HepG2 (cell line): Measurements from ENCODE around the gene TENM3. TPM values are rescaled to one million over a fixed set of nuclear protein-coding genes. Genes with fewer than 3 reads are reported as not detected.

ENCODE experiments used
- ATAC-seq: fragments of 200-7000 bp; cut with Tn5 transposase; 3 replicates; pipeline ENCODE4 v1.9.1; 2020; ENCODE audit warnings: mild to moderate bottlenecking, moderate library complexity
- BruUV-seq: library from RNA; stranded (reverse); fragments of 400-500 nt; replicated peaks from 2 replicates; lab custom pipeline; 2021; lab: Mats Ljungman, UMichigan
- CTCF ChIA-PET: fragments of 300-600 bp; formaldehyde crosslinking; extraction: SDS; loops from one replicate; lab custom pipeline; 2021; ENCODE audit warnings: low total read pairs, inconsistent platforms, low intra/inter-chr PET ratio; lab: Yijun Ruan, JAX
- POLR2A ChIA-PET: fragments of 350-600 bp; sonication (Branson Sonifier 250); formaldehyde crosslinking; loops from one replicate; lab custom pipeline; 2020; ENCODE audit warnings: antibody characterized with exemption, inconsistent platforms; lab: Yijun Ruan, JAX
- DNase-seq: peaks from one replicate; pipeline ENCODE4 v3.0.0-alpha.2; 2015; ENCODE audit warnings: low spot score
- FAIRE-seq: peaks from 3 replicates; lab custom pipeline; 2011; peaks lifted over from hg19 to GRCh38; lab: Jason Lieb, UNC
- H2AFZ ChIP-seq: one replicate; pipeline ENCODE4 v1.6.1; 2011; ENCODE audit warnings: low read length, inconsistent platforms
- H3K27ac ChIP-seq: fragments of 300-600 bp; 3 replicates; pipeline ENCODE4 v1.8.0; 2011; ENCODE audit warnings: mixed run types, mild to moderate bottlenecking, mixed read lengths, low read length, inconsistent platforms; ENCODE audit not compliant: insufficient read depth; ENCODE audit errors: extremely low read length
- H3K27me3 ChIP-seq, 2 experiments: fragments of 200-600 bp in 1 of 2; 2 replicates in 1 of 2; 3 replicates in 1 of 2; pipeline versions ENCODE4 v1.6.0 to v1.8.0; 2011; ENCODE audit warnings: low read length in 2 of 2, mild to moderate bottlenecking in 2 of 2, moderate library complexity in 2 of 2, inconsistent platforms in 1 of 2; ENCODE audit not compliant: insufficient read depth in 2 of 2, control insufficient read depth in 1 of 2
- H3K36me3 ChIP-seq, 2 experiments: fragments of 200-600 bp in 1 of 2; replicated peaks in 1 of 2; 2 replicates in 1 of 2; 3 replicates in 1 of 2; pipeline versions ENCODE4 v1.5.1 to v1.8.0; 2011; ENCODE audit warnings: low read length in 2 of 2, inconsistent platforms in 1 of 2; ENCODE audit not compliant: insufficient read depth in 2 of 2, control insufficient read depth in 1 of 2
- H3K4me1 ChIP-seq: 2 replicates; pipeline ENCODE4 v1.5.1; 2012; ENCODE audit warnings: low read length, inconsistent platforms; ENCODE audit not compliant: insufficient read depth
- H3K4me2 ChIP-seq: 2 replicates; pipeline ENCODE4 v1.6.0; 2011; ENCODE audit warnings: low read depth, low read length, inconsistent platforms
- H3K4me3 ChIP-seq, 3 experiments: fragments of 200-600 bp in 1 of 3; sonication (generic), shearing (Covaris generic) in 1 of 3; replicated peaks in 1 of 3; 2 replicates each; pipeline ENCODE4 v1.5.1; 2011 to 2016; ENCODE audit warnings: low read length in 3 of 3, inconsistent platforms in 2 of 3, low read depth in 2 of 3, mild to moderate bottlenecking in 2 of 3, control low read depth in 1 of 3, mixed read lengths in 1 of 3; ENCODE audit not compliant: insufficient read depth in 1 of 3
- H3K79me2 ChIP-seq: one replicate; pipeline ENCODE4 v1.6.1; 2011; ENCODE audit warnings: low read length, inconsistent platforms; ENCODE audit not compliant: insufficient read depth
- H3K9ac ChIP-seq: 2 replicates; pipeline ENCODE4 v1.6.0; 2011; ENCODE audit warnings: mild to moderate bottlenecking, low read depth, low read length, inconsistent platforms; ENCODE audit not compliant: insufficient read depth
- H3K9me3 ChIP-seq: 2 replicates; pipeline ENCODE4 v1.5.1; 2012; ENCODE audit warnings: mild to moderate bottlenecking, low read length
- H4K20me1 ChIP-seq: 2 replicates; pipeline ENCODE4 v1.6.0; 2011; ENCODE audit warnings: inconsistent platforms, mild to moderate bottlenecking, low read length, moderate library complexity; ENCODE audit not compliant: insufficient read depth
- HNF4G ChIP-seq, 2 experiments: sonication (generic) in 1 of 2; formaldehyde crosslinking in 1 of 2; IDR thresholded peaks; 2 replicates each; pipeline versions ENCODE4 v1.4.0 to v1.6.1; 2011 to 2020; ENCODE audit warnings: borderline replicate concordance in 2 of 2, low read depth in 2 of 2, mild to moderate bottlenecking in 2 of 2, low read length in 1 of 2, missing genetic modification reagents in 1 of 2, moderate library complexity in 1 of 2
- SOX5 ChIP-seq: IDR thresholded peaks from 2 replicates; pipeline ENCODE4 v1.6.1; 2016; ENCODE audit warnings: borderline replicate concordance
- TBX3 ChIP-seq: fragments of 450-650 bp; IDR thresholded peaks from 2 replicates; pipeline ENCODE4 v1.6.1; 2017; ENCODE audit warnings: antibody characterized with exemption, mild to moderate bottlenecking, inconsistent platforms, borderline replicate concordance
- ZFP37 ChIP-seq: sonication (generic); formaldehyde crosslinking; IDR thresholded peaks from 2 replicates; pipeline ENCODE4 v1.4.0; 2020; ENCODE audit warnings: missing genetic modification reagents, borderline replicate concordance
- ZHX1 ChIP-seq: sonication (generic); formaldehyde crosslinking; IDR thresholded peaks from 2 replicates; pipeline ENCODE4 v1.8.1; 2022; ENCODE audit warnings: low read depth, mild to moderate bottlenecking, missing genetic modification reagents
- ZNF543 ChIP-seq: sonication (generic); formaldehyde crosslinking; IDR thresholded peaks from 2 replicates; pipeline ENCODE4 v1.4.0; 2020; ENCODE audit warnings: mild to moderate bottlenecking, missing genetic modification reagents
- ZNF761 ChIP-seq: sonication (generic); formaldehyde crosslinking; conservative IDR thresholded peaks from 2 replicates; pipeline ENCODE4 v1.4.0; 2020; ENCODE audit warnings: mild to moderate bottlenecking, missing genetic modification reagents
- WGBS: methylation state at CpG from one replicate; pipeline ENCODE4 v1.1.6; 2017; ENCODE audit warnings: low lambda C conversion rate; 5-methylcytosine and 5-hydroxymethylcytosine counted together
- in situ Hi-C: cut with HindIII; loops from 2 replicates; pipeline ENCODE4 v1.10.0; 2017; ENCODE audit warnings: low pct_unique_long_range_greater_than_20kb; ENCODE audit not compliant: extremely low pct_ligation_motif_present
- intact Hi-C: fragments of 100-400 bp; cut with micrococcal nuclease; formaldehyde crosslinking; loops from one replicate; pipeline ENCODE4 v1.10.0; 2022; ENCODE audit not compliant: unreplicated experiment
- polyA plus RNA-seq, 8 experiments: library from polyadenylated mRNA; depleted of rRNA in 3 of 8; stranded (reverse) in 7 of 8; unstranded in 1 of 8; fragments of >200 nt; fragmentation: Illumina TruSeq in 4 of 8; extraction: Trizol in 4 of 8; gene quantifications; 2 replicates each; pipeline versions ENCODE4 v1.2.1 to v1.2.3, GENCODE V29; 2011 to 2016; ENCODE audit warnings: low read depth in 4 of 8, missing spikeins in 1 of 8, mixed read lengths in 1 of 8; ENCODE audit not compliant: insufficient read depth in 1 of 8
- total RNA-seq, 5 experiments: library from RNA; depleted of rRNA; stranded (reverse); fragments of >200 nt; fragmentation: Illumina TruSeq; extraction: Trizol; gene quantifications; 2 replicates each; pipeline ENCODE4 v1.2.3, GENCODE V29; 2016; ENCODE audit warnings: low read depth in 1 of 5
- TF ChIP-seq, protein P1 (sequence below): sonication (generic); formaldehyde crosslinking; IDR thresholded peaks from 2 replicates; pipeline ENCODE4 v1.8.0; 2023; ENCODE audit warnings: mild to moderate bottlenecking, missing genetic modification reagents

TENM3 gene
- total and polyA plus RNA-seq, 2 of the 13 experiments (the other 11 are each of a cell fraction or from before 2014, with no cell fraction given), result 0.04 TPM; not detected in 1

GRCh38 chr4:182207830-182208396, 35.3 kb upstream of the TENM3 start:
- no peaks in the 10 kb centered on the region for H3K79me2 ChIP-seq
- no peaks in the 10 kb centered on the region for H4K20me1 ChIP-seq
- no peak for DNase-seq
- H3K9me3 ChIP-seq, result no peaks in the 10 kb centered on the region
- ChIA-PET CTCF (no interaction called here), POLR2A (no interaction called here)
- no peaks in the 10 kb centered on the region for H3K4me1 ChIP-seq
- WGBS, result 3% methylated on average over 2 of the region's 2 CpGs
- no peak overlapping the region for H3K27ac ChIP-seq
- H3K4me3 ChIP-seq, result no peak overlapping the region
- BruUV-seq, result no TSS peak
- in situ Hi-C loops, result no loop called here
- no peaks in the 10 kb centered on the region for H3K27me3 ChIP-seq
- no peaks in the 10 kb centered on the region for H3K36me3 ChIP-seq
- intact Hi-C loops, result no loop called here
- FAIRE-seq, result no peak
- no peak overlapping the region for H3K9ac ChIP-seq
- TF ChIP-seq ZHX1 (CRISPR knock-in tag), result no peak
- no peak for TF ChIP-seq HNF4G (IDR thresholded peaks at IDR 0.05; ENCODE audit: borderline replicate concordance, low read depth, low read length)
- no peak for TF ChIP-seq HNF4G (CRISPR knock-in tag; IDR thresholded peaks at IDR 0.05; ENCODE audit: borderline replicate concordance, low read depth)
- no peak for TF ChIP-seq TBX3
- no peak for TF ChIP-seq SOX5 (CRISPR knock-in tag)
- no peak for TF ChIP-seq ZNF543 (CRISPR knock-in tag)
- no peak for TF ChIP-seq ZNF761 (CRISPR knock-in tag)
- TF ChIP-seq, protein P1, sequence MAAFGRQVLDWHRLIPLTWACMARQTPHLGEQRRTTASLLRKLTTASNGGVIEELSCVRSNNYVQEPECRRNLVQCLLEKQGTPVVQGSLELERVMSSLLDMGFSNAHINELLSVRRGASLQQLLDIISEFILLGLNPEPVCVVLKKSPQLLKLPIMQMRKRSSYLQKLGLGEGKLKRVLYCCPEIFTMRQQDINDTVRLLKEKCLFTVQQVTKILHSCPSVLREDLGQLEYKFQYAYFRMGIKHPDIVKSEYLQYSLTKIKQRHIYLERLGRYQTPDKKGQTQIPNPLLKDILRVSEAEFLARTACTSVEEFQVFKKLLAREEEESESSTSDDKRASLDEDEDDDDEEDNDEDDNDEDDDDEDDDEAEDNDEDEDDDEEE, result no peak
- TF ChIP-seq ZFP37, result no peak
- H2AFZ ChIP-seq, result no peak overlapping the region
- no peak overlapping the region for H3K4me2 ChIP-seq
- no peak for ATAC-seq
